Measurements from ENCODE around the gene YARS1.
"Not testable (repeated sequence)": the region's sequence is repeated elsewhere in the genome, so short reads cannot be mapped to it uniquely, and the experiment has no call there.

Gene YARS1

GRCh38 chr1:32789356-32789755 lies 27.8 kb downstream of the YARS1 start:
- in situ Hi-C loops (cut with HindIII; ENCODE audit: low pct_ligation_motif_present, low pct_unique_long_range_greater_than_20kb, low sequenced_read_pairs), result not testable (repeated sequence)
- peak; percentile 49 for DNase-seq

DNA sequence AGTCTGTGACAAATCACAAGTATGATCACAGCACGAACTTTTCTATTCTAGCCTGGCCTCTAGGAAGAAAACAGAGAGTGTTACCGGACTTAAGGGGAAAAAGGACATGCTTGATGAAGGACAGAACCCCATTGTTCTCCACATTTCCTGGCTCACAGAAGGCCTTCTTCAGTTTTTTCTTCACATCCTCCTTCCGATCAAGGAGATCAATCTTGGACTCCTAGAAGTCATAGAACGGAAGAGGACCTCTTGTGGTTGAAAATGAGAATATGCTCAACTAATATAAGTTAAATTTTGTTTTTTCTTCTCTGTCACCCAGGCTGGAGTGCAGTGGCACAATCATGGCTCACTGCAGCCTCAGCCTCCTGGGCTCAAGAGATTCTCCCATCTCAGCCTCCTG lies 30.3 kb downstream of the YARS1 start:
- in situ Hi-C loops (cut with HindIII; ENCODE audit: low pct_ligation_motif_present, low pct_unique_long_range_greater_than_20kb, low sequenced_read_pairs), result no loop called here

GRCh38 chr1:32784817-32785216 lies 32.3 kb downstream of the YARS1 start:
- DNase-seq, result no peak
- in situ Hi-C loops (cut with HindIII; ENCODE audit: low pct_ligation_motif_present, low pct_unique_long_range_greater_than_20kb, low sequenced_read_pairs), result loop anchor here (5.0 kb wide), 1 partner anchor 73 kb away; no protein-coding TSS in a partner anchor

More for the DNA sequence above, 30.3 kb downstream of the YARS1 start:
- peak; percentile 21 for DNase-seq

DNA sequence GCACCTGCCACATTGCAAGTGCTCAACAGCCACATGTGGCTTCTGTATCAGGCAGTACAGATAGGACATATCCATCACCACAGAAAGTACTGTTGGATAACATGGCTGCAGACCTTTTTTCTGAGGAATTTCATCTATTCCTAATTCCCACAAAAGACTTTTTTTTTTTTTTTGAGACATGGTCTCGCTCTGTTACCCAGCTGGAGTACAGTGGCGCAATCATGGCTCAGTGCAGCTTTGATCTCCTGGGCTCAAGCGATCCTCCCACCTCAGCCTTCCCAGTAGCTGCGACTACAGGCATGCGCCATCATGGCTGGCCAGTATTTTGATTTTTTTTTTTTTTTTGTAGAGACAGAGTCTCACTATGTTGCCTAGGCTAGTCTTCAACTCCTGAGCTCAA lies 33.3 kb downstream of the YARS1 start:
- DNase-seq, result peak; percentile 24
- in situ Hi-C loops (cut with HindIII; ENCODE audit: low pct_ligation_motif_present, low pct_unique_long_range_greater_than_20kb, low sequenced_read_pairs), result loop anchor here (5.0 kb wide), 1 partner anchor 72 kb away; no protein-coding TSS in a partner anchor

- no peak for DNase-seq
- in situ Hi-C loops (cut with HindIII; ENCODE audit: low pct_ligation_motif_present, low pct_unique_long_range_greater_than_20kb, low sequenced_read_pairs), result loop anchor here (5.0 kb wide), 1 partner anchor 70 kb away; no protein-coding TSS in a partner anchor
These were observed 35.1 kb downstream of the YARS1 start for GRCh38 chr1:32782086-32782485.

GRCh38 chr1:32780628-32781234 lies 36.4 kb downstream of the YARS1 start:
- in situ Hi-C loops (cut with HindIII; ENCODE audit: low pct_ligation_motif_present, low pct_unique_long_range_greater_than_20kb, low sequenced_read_pairs), result loop anchor here (5.0 kb wide), 1 partner anchor 68 kb away; no protein-coding TSS in a partner anchor

DNA sequence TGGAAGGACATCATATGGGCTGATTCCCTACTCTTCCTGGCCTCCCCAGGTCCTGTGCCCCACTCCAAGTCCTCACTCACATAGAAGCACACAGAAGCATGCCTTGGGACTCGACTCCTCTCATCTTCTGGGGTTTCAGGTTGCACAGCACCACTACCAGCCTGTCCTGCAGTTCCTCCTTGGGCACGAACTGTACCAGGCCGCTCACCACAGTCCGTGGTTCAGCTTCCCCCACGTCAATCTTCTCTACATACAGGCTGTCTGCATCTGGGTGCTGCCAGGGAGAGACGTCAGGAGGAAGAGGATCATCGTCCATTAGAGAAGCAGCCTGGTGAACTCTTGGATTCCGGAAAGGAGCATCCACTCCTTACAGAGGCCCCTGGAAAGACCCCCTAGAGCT lies 37.2 kb downstream of the YARS1 start:
- DNase-seq, result no peak
- in situ Hi-C loops (cut with HindIII; ENCODE audit: low pct_ligation_motif_present, low pct_unique_long_range_greater_than_20kb, low sequenced_read_pairs), result loop anchor here (5.0 kb wide), 1 partner anchor 68 kb away; no protein-coding TSS in a partner anchor

More at GRCh38 chr1:32780628-32781234, 36.4 kb downstream of the YARS1 start:
- no peak for DNase-seq

- in situ Hi-C loops (cut with HindIII; ENCODE audit: low pct_ligation_motif_present, low pct_unique_long_range_greater_than_20kb, low sequenced_read_pairs), result no loop called here
- no peak for DNase-seq
These were observed 37.9 kb downstream of the YARS1 start for GRCh38 chr1:32779242-32779641.

- in situ Hi-C loops (cut with HindIII; ENCODE audit: low pct_ligation_motif_present, low pct_unique_long_range_greater_than_20kb, low sequenced_read_pairs), result no loop called here
- no peak for DNase-seq
These were observed 41.4 kb downstream of the YARS1 start for GRCh38 chr1:32775640-32776337.

GRCh38 chr1:32774950-32775634 lies 42.1 kb downstream of the YARS1 start:
- in situ Hi-C loops (cut with HindIII; ENCODE audit: low pct_ligation_motif_present, low pct_unique_long_range_greater_than_20kb, low sequenced_read_pairs), result no loop called here
- peak; percentile 37 for DNase-seq

DNA sequence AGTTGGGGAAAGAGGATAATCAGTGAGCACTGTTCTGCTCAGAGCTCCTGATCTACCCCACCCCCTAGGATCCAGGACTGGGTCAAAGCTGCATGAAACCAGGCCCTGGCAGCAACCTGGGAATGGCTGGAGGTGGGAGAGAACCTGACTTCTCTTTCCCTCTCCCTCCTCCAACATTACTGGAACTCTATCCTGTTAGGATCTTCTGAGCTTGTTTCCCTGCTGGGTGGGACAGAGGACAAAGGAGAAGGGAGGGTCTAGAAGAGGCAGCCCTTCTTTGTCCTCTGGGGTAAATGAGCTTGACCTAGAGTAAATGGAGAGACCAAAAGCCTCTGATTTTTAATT lies 42.7 kb downstream of the YARS1 start:
- no peak for DNase-seq
- in situ Hi-C loops (cut with HindIII; ENCODE audit: low pct_ligation_motif_present, low pct_unique_long_range_greater_than_20kb, low sequenced_read_pairs), result no loop called here

DNA sequence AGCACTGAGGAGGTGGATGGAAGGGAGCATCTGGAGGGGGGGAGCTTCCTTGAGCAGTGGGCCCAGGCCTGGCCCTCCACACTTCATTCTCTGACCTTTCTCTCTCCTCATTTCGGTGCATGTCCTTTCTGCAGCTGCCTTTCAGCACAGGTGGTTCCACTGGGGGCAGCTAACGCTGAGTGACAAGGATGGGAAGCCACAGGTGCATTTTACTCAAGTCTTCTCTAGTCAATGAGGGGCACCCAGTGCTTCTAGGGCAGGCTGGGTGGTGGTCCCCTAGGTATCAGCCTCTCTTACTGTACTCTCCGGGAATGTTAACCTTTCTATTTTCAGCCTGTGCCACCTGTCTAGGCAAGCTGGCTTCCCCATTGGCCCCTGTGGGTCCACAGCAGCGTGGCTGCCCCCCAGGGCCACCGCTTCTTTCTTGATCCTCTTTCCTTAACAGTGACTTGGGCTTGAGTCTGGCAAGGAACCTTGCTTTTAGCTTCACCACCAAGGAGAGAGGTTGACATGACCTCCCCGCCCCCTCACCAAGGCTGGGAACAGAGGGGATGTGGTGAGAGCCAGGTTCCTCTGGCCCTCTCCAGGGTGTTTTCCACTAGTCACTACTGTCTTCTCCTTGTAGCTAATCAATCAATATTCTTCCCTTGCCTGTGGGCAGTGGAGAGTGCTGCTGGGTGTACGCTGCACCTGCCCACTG lies 43.2 kb downstream of the YARS1 start:
- no peak for DNase-seq
- in situ Hi-C loops (cut with HindIII; ENCODE audit: low pct_ligation_motif_present, low pct_unique_long_range_greater_than_20kb, low sequenced_read_pairs), result no loop called here

DNA sequence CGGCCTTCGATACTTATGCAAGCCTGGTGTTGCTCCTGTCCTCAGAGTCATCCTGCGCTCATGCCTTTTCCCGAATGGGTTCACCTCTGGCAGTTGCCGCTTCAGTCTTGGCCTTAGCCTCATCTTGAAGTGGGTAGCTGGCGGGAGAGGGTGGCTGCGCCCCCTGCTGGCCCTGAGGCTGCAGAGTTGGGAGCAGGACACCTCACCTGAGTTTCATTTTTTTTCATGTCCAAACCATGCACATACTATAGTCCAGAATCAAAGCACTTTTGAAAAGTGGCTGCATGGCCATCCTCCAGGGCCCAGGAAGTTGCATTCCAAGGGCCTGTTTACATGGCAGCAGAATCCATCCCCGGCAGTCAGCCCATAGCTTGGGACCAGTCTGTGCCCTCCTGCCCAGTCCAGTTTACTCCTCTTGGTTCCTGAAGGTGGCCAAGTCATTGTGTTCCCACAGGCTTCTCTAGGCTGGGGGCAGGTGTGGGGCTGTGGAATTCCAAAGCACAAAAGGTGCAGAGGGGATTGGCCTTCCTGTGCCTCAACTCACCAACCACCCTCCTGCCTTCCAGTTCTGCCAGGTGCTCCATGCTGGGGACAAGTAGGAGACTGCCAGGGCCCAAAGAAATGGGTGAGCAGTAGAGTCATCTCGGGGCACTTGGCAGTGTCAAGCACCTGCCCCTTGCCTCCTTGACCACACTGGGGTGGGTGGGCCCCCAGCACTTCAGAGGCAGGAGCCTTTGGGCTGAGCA lies 44.0 kb downstream of the YARS1 start:
- in situ Hi-C loops (cut with HindIII; ENCODE audit: low pct_ligation_motif_present, low pct_unique_long_range_greater_than_20kb, low sequenced_read_pairs), result no loop called here
- DNase-seq, result peak; percentile 76

DNA sequence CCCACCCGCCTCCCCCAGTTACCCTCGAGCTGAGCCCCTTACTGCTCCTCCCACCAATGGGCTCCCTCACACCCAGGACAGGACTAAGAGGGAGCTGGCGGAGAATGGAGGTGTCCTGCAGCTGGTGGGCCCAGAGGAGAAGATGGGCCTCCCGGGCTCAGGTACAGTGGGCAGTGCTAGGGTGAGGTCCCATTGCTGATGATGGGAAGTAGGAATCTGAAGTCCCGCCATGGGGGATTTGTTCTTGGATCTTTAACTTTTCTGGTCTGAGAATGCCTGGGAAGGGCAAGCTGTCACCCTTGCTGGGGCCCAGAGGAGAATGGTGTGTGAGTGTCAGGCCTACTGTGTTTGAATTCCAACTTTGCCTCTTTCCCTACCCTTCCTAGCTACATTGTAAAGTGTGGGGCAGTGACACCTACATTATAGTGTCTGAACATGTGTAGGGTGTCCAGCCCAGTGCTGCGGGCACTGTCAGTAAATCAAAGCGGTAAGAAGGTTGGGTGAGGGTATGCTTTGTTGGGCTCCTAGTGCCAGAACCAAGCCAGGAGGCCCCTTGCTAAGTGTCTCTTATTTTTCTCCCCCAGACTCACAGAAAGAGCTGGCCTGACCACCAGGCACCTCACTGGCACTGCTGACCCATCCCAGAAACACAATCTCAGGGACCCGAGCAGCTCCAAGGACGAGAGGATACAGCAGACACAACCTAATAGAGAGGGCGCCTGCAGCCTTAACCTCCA lies 44.7 kb downstream of the YARS1 start:
- no peak for DNase-seq
- in situ Hi-C loops (cut with HindIII; ENCODE audit: low pct_ligation_motif_present, low pct_unique_long_range_greater_than_20kb, low sequenced_read_pairs), result no loop called here

DNA sequence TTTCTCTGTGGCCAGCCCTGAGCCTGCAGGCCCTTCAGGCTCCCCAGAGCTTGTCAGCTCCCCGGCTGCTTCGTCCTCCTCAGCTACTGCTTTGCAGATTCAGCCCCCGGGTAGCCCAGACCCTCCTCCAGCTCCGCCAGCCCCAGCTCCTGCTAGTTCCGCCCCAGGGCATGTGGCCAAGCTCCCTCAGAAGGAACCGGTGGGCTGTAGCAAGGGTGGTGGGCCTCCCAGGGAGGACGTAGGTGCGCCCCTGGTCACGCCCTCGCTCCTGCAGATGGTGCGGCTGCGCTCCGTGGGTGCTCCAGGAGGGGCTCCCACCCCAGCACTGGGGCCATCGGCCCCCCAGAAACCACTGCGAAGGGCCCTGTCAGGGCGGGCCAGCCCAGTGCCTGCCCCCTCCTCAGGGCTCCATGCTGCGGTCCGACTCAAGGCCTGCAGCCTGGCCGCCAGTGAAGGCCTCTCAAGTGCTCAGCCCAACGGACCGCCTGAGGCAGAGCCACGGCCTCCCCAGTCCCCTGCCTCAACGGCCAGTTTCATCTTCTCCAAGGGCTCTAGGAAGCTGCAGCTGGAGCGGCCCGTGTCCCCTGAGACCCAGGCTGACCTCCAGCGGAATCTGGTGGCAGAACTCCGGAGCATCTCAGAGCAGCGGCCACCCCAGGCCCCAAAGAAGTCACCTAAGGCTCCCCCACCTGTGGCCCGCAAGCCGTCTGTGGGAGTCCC lies 45.4 kb downstream of the YARS1 start:
- no peak for DNase-seq
- in situ Hi-C loops (cut with HindIII; ENCODE audit: low pct_ligation_motif_present, low pct_unique_long_range_greater_than_20kb, low sequenced_read_pairs), result no loop called here

DNA sequence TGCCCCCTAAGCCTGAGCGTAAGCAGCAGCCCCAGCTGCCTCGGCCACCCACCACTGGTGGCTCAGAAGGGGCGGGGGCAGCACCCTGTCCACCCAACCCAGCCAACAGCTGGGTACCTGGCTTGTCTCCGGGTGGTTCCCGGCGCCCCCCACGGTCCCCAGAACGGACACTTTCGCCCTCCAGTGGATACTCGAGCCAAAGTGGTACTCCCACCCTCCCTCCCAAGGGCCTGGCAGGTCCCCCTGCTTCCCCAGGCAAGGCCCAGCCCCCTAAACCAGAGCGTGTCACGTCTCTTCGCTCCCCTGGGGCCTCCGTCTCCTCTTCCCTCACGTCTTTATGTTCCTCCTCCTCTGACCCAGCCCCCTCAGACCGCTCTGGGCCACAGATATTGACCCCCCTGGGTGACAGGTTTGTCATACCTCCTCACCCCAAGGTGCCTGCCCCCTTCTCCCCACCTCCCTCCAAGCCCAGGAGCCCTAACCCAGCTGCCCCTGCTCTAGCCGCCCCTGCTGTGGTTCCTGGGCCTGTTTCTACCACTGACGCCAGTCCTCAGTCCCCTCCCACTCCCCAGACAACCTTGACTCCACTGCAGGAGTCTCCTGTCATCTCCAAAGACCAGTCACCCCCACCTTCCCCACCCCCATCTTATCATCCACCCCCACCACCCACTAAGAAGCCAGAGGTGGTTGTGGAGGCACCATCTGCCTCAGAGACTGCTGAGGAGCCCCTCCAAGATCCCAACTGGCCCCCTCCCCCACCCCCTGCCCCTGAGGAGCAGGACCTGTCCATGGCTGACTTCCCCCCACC lies 46.2 kb downstream of the YARS1 start:
- in situ Hi-C loops (cut with HindIII; ENCODE audit: low pct_ligation_motif_present, low pct_unique_long_range_greater_than_20kb, low sequenced_read_pairs), result no loop called here
- DNase-seq, result no peak

Measured in ACHN (cell line).